Body of pancreas (tissue), 4 donors: ENCODE data around the gene ARF3.

Experiments
- CTCF ChIP-seq, 7 experiments: fragments of 450-650 bp in 4 of 7; fragments of 200-600 bp in 3 of 7; sonication (generic) in 3 of 7; IDR thresholded peaks; one replicate each; pipeline ENCODE4 v1.5.1; 2016 to 2019; ENCODE audit warnings: antibody characterized with exemption in 7 of 7
- POLR2A ChIP-seq, 3 donors: fragments of 450-650 bp; IDR thresholded peaks; one replicate each; pipeline ENCODE4 v1.6.1; 2016; ENCODE audit warnings: antibody characterized with exemption in 3 of 3, mild to moderate bottlenecking in 2 of 3

- TF ChIP-seq CTCF (IDR thresholded peaks at IDR 0.05) (peak; percentile 56 to 80 (median 77)), POLR2A (IDR thresholded peaks at IDR 0.05) (no peak)
Measured at GRCh38 chr12:48903982-48904411, 53.3 kb downstream of the ARF3 start.
